CD8-positive, alpha-beta memory T cell (primary cell): ENCODE data around the gene TRIM8. TPM values are rescaled to one million over a fixed set of nuclear protein-coding genes. Genes with fewer than 3 reads are reported as not detected.

Experiments
- CTCF ChIA-PET: fragments of 350-600 bp; sonication (Branson Sonifier 250); formaldehyde crosslinking; loops from one replicate; lab custom pipeline; 2021; ENCODE audit warnings: antibody characterized with exemption; lab: Charles Lee
- POLR2A ChIA-PET: fragments of 350-600 bp; sonication (Branson Sonifier 250); formaldehyde crosslinking; loops from one replicate; lab custom pipeline; 2021; ENCODE audit warnings: antibody characterized with exemption; lab: Charles Lee
- DNase-seq, 5 donors: peaks; one replicate each; pipeline versions ENCODE4 v3.0.0 to v3.0.0-alpha.2; 2020 to 2022; ENCODE audit warnings: mixed read lengths in 1 of 5
- H3K27ac ChIP-seq: one replicate; pipeline ENCODE4 v1.7.0; 2013; ENCODE audit warnings: low read depth, mild to moderate bottlenecking, low read length, moderate library complexity
- H3K27me3 ChIP-seq: 2 replicates; pipeline ENCODE4 v1.7.0; 2013; ENCODE audit warnings: low read length, mild to moderate bottlenecking; ENCODE audit not compliant: insufficient read depth, poor library complexity, severe bottlenecking
- H3K36me3 ChIP-seq: 2 replicates; pipeline ENCODE4 v1.7.0; 2013; ENCODE audit warnings: mild to moderate bottlenecking, low read length, moderate library complexity; ENCODE audit not compliant: insufficient read depth
- H3K4me1 ChIP-seq: 2 replicates; pipeline ENCODE4 v1.7.0; 2013; ENCODE audit warnings: mild to moderate bottlenecking, low read length, moderate library complexity; ENCODE audit not compliant: insufficient read depth
- H3K4me3 ChIP-seq: 2 replicates; pipeline ENCODE4 v1.7.0; 2013; ENCODE audit warnings: mild to moderate bottlenecking, low read length
- H3K9me3 ChIP-seq: 2 replicates; pipeline ENCODE4 v1.7.0; 2013; ENCODE audit warnings: mild to moderate bottlenecking, low read length
- H3K27ac Mint-ChIP-seq, 8 donors: one replicate each; pipeline ENCODE4 v1.8.0; 2020 to 2021; ENCODE audit warnings: mixed read lengths in 8 of 8, mild to moderate bottlenecking in 6 of 8, inconsistent platforms in 3 of 8, moderate library complexity in 3 of 8
- H3K27me3 Mint-ChIP-seq, 2 donors: one replicate each; pipeline ENCODE4 v1.8.0; 2020 to 2021; ENCODE audit warnings: mixed read lengths in 2 of 2, mild to moderate bottlenecking in 1 of 2, moderate library complexity in 1 of 2
- H3K36me3 Mint-ChIP-seq, 3 donors: one replicate each; pipeline ENCODE4 v1.8.0; 2020 to 2021; ENCODE audit warnings: mixed read lengths in 3 of 3, inconsistent platforms in 1 of 3, mild to moderate bottlenecking in 1 of 3
- H3K4me1 Mint-ChIP-seq, 3 donors: one replicate each; pipeline ENCODE4 v1.8.0; 2020 to 2021; ENCODE audit warnings: mixed read lengths in 3 of 3, inconsistent platforms in 1 of 3, mild to moderate bottlenecking in 1 of 3
- H3K4me3 Mint-ChIP-seq, 7 donors: one replicate each; pipeline ENCODE4 v1.8.0; 2020 to 2021; ENCODE audit warnings: mixed read lengths in 7 of 7, mild to moderate bottlenecking in 6 of 7, moderate library complexity in 4 of 7, inconsistent platforms in 2 of 7
- H3K9me3 Mint-ChIP-seq, 5 donors: one replicate each; pipeline ENCODE4 v1.8.0; 2020 to 2022; ENCODE audit warnings: mixed read lengths in 5 of 5, mild to moderate bottlenecking in 3 of 5, moderate library complexity in 2 of 5, inconsistent platforms in 1 of 5
- polyA plus RNA-seq: library from polyadenylated mRNA; unstranded; fragments of 300-500 nt; fragmentation: Illumina TruSeq; gene quantifications from one replicate; pipeline ENCODE4 v1.2.3, GENCODE V29; 2021
- total RNA-seq, 2 experiments: library from RNA; stranded (reverse); gene quantifications; one replicate each; pipeline ENCODE4 v1.2.3, GENCODE V29; 2021

The TRIM8 gene
- total and polyA plus RNA-seq, 3 experiments from 2014 or later = 63.9 to 74.5 (median 72.0) TPM

DNA sequence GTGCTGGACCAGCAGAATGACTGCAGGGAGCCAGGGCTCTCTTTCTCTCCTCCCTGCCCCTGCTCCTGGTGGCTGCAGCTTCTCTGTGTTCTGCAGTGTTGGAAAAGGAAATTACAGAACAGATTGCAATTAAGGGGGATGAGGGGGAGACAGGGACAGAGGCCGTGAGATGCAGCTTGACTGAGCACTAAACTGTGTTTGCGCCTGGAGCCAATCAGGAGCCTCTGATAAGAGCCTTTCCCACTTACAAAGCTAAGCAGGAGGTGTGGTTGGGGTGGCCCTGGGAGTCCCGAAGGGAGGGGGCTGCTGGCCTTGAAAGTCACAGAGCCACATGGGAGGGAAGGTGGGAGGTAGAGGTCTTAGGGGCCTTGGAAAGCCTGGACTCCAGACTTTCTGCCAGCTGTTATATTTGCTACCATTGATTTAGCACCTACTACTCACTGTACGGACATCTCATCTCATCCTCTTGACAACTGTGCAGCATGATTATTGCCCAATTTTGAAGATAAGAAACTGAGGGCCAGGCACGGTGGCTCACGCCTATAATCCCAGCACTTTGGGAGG, 26.7 kb downstream of the TRIM8 start:
- H3K27me3 ChIP-seq = no peaks in the 10 kb centered on the region
- Mint-ChIP-seq H3K27me3 (no peaks in the 10 kb centered on the region), H3K36me3 (no peaks in the 10 kb centered on the region), H3K4me3 (no peak overlapping the region), H3K27ac (peak overlapping the region in 2 of 8 donors; percentile 54 to 64), H3K9me3 (no peaks in the 10 kb centered on the region), H3K4me1 (peaks cover 37 to 54% (median 42%) of the 10 kb centered on the region in 3 donors)
- no peak overlapping the region for H3K27ac ChIP-seq
- POLR2A ChIA-PET = interaction anchor here (0.5 to 2.0 kb wide), 4 partner anchors 10 to 72 kb away, joined by 3 to 20 read pairs (median 4); partner anchors contain the start of gene TRIM8
- H3K36me3 ChIP-seq = no peaks in the 10 kb centered on the region
- CTCF ChIA-PET = interaction anchor here (1.0 to 3.6 kb wide), 5 partner anchors 10 to 43 kb away, joined by 3 to 23 read pairs (median 7); partner anchors contain the start of genes ARL3, SFXN2 and TRIM8
- H3K4me1 ChIP-seq = peaks cover 36% of the 10 kb centered on the region
- no peak overlapping the region for H3K4me3 ChIP-seq
- DNase-seq = peak in 1 of 5 donors; percentile 32
- no peaks in the 10 kb centered on the region for H3K9me3 ChIP-seq

- Mint-ChIP-seq H3K27ac (peak overlapping the region; percentile 72 to 94 (median 91)), H3K4me1 (peaks cover 36 to 61% (median 47%) of the 10 kb centered on the region in 3 donors), H3K27me3 (no peaks in the 10 kb centered on the region), H3K36me3 (no peaks in the 10 kb centered on the region), H3K9me3 (no peaks in the 10 kb centered on the region), H3K4me3 (peak overlapping the region; percentile 45 to 88 (median 78))
- POLR2A ChIA-PET = interaction anchor here (0.6 to 3.4 kb wide), 4 partner anchors 12 to 36 kb away, joined by 4 to 36 read pairs (median 8); partner anchors contain the start of gene TRIM8
- Histone ChIP-seq H3K36me3 (no peaks in the 10 kb centered on the region), H3K9me3 (no peaks in the 10 kb centered on the region), H3K27ac (no peak overlapping the region), H3K27me3 (no peaks in the 10 kb centered on the region), H3K4me3 (peak overlapping the region; percentile 46), H3K4me1 (peaks cover 34% of the 10 kb centered on the region)
- CTCF ChIA-PET = interaction anchor here (0.5 to 5.7 kb wide), 9 partner anchors 12 to 169 kb away, joined by 3 to 39 read pairs (median 4); partner anchors contain the start of gene TRIM8
- no peak for DNase-seq
Observed at GRCh38 chr10:102673236-102673818, 29.0 kb downstream of the TRIM8 start.

GRCh38 chr10:102673819-102674511, 29.7 kb downstream of the TRIM8 start:
- CTCF ChIA-PET = interaction anchor here (0.5 to 5.7 kb wide), 10 partner anchors 12 to 169 kb away, joined by 3 to 39 read pairs (median 4); partner anchors contain the start of gene TRIM8

GRCh38 chr10:102674566-102674965, 30.3 kb downstream of the TRIM8 start:
- no peaks in the 10 kb centered on the region for H3K27me3 Mint-ChIP-seq
- H3K27ac Mint-ChIP-seq = peak overlapping the region; percentile 78 to 94 (median 91)
- H3K4me1 Mint-ChIP-seq = peaks cover 36 to 58% (median 48%) of the 10 kb centered on the region in 3 donors
- H3K4me3 ChIP-seq = peak overlapping the region; percentile 46
- POLR2A ChIA-PET = interaction anchor here (1.0 to 3.4 kb wide), 4 partner anchors 14 to 39 kb away, joined by 4 to 36 read pairs (median 8); partner anchors contain the start of genes ARL3, SFXN2 and TRIM8
- no peaks in the 10 kb centered on the region for H3K27me3 ChIP-seq
- CTCF ChIA-PET = interaction anchor here (0.7 to 5.7 kb wide), 7 partner anchors 13 to 66 kb away, joined by 3 to 39 read pairs (median 6); partner anchors contain the start of gene TRIM8
- no peak for DNase-seq
- H3K9me3 Mint-ChIP-seq = no peaks in the 10 kb centered on the region
- H3K4me3 Mint-ChIP-seq = peak overlapping the region; percentile 45 to 88 (median 78)
- no peaks in the 10 kb centered on the region for H3K36me3 ChIP-seq
- H3K9me3 ChIP-seq = no peaks in the 10 kb centered on the region
- H3K4me1 ChIP-seq = peaks cover 27% of the 10 kb centered on the region
- peak overlapping the region; percentile 25 for H3K27ac ChIP-seq
- H3K36me3 Mint-ChIP-seq = no peaks in the 10 kb centered on the region

More at GRCh38 chr10:102673819-102674511, 29.7 kb downstream of the TRIM8 start:
- Mint-ChIP-seq H3K4me1 (peaks cover 34 to 59% (median 49%) of the 10 kb centered on the region in 3 donors), H3K9me3 (no peaks in the 10 kb centered on the region), H3K27ac (peak overlapping the region; percentile 79 to 94 (median 92)), H3K4me3 (peak overlapping the region; percentile 45 to 88 (median 78)), H3K27me3 (no peaks in the 10 kb centered on the region), H3K36me3 (no peaks in the 10 kb centered on the region)
- POLR2A ChIA-PET = interaction anchor here (1.0 to 3.4 kb wide), 4 partner anchors 13 to 40 kb away, joined by 4 to 36 read pairs (median 8); partner anchors contain the start of genes ARL3, SFXN2 and TRIM8
- no peaks in the 10 kb centered on the region for H3K36me3 ChIP-seq
- H3K27me3 ChIP-seq = no peaks in the 10 kb centered on the region
- peak; percentile 37 to 91 (median 82) for DNase-seq
- peak overlapping the region; percentile 46 for H3K4me3 ChIP-seq
- no peaks in the 10 kb centered on the region for H3K9me3 ChIP-seq
- peak overlapping the region; percentile 25 for H3K27ac ChIP-seq
- peaks cover 27% of the 10 kb centered on the region for H3K4me1 ChIP-seq

GRCh38 chr10:102675011-102675665, 30.9 kb downstream of the TRIM8 start:
- peaks cover 27% of the 10 kb centered on the region for H3K4me1 ChIP-seq
- H3K4me3 ChIP-seq = peak overlapping the region; percentile 46
- Mint-ChIP-seq H3K4me1 (peaks cover 34 to 53% (median 42%) of the 10 kb centered on the region in 3 donors), H3K36me3 (no peaks in the 10 kb centered on the region), H3K27ac (peak overlapping the region; percentile 79 to 94 (median 91)), H3K27me3 (no peaks in the 10 kb centered on the region), H3K9me3 (no peaks in the 10 kb centered on the region), H3K4me3 (peak overlapping the region; percentile 45 to 88 (median 78))
- H3K36me3 ChIP-seq = no peaks in the 10 kb centered on the region
- no peak overlapping the region for H3K27ac ChIP-seq
- POLR2A ChIA-PET = interaction anchor here (0.6 to 3.4 kb wide), 4 partner anchors 24 to 554 kb away, joined by 3 to 36 read pairs (median 4); partner anchors contain the start of genes ARL3, SFXN2 and TRIM8
- CTCF ChIA-PET = interaction anchor here (0.9 to 5.7 kb wide), 6 partner anchors 14 to 197 kb away, joined by 3 to 39 read pairs (median 8); partner anchors contain the start of gene TRIM8
- DNase-seq = peak in 1 of 5 donors; percentile 25
- H3K9me3 ChIP-seq = no peaks in the 10 kb centered on the region
- no peaks in the 10 kb centered on the region for H3K27me3 ChIP-seq

DNA sequence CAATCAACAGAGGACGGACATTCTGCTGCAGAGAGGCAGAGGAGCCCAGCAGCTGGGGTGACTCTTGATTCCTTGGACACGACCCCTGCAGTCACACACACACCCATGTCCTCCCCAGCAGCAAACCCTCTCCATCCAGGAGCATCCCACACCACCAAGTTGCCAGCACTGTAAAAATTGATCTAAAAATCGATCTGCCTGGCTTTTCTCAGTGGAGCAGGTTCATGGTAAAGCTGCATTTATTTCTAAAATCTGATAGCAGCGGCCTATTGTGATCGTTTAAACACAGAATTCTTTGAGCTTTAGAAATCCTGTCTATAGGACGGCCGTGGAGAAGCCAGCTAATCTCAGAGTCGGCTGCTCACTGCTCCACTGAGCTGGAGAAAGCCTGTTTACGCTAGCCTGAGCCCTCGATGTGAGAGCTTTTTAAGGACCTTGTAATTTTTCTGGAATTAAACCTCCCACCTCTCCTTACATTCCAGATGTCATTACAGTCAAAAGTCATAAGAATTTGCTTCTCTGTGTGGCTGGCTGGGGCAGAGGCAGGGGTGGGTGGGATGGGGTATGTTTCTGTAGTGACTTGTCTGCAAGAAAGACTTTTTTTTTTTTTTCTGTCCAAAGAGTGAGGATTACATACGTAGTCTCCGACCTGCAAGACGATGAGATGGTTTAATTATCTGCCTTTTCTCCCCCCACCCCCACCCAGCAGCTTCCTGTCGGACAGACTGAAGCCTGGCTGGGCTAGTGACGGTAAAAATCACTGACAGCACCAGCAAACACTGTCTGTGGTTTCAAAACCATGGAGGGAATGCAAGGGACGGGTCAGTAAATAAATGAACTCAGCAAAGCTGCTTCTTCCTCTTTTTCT, 31.6 kb downstream of the TRIM8 start:
- ChIA-PET CTCF (interaction anchor here (0.7 to 5.7 kb wide), 8 partner anchors 10 to 225 kb away, joined by 3 to 39 read pairs (median 3); partner anchors contain the start of gene TRIM8), POLR2A (interaction anchor here (0.5 to 3.4 kb wide), 6 partner anchors 25 to 554 kb away, joined by 3 to 36 read pairs (median 3); partner anchors contain the start of genes ARL3, SFXN2 and TRIM8)
- no peaks in the 10 kb centered on the region for H3K9me3 Mint-ChIP-seq
- H3K27me3 Mint-ChIP-seq = no peaks in the 10 kb centered on the region
- peaks cover 0 to 4% (median 2%) of the 10 kb centered on the region in 3 donors for H3K36me3 Mint-ChIP-seq
- no peak overlapping the region for H3K27ac ChIP-seq
- no peaks in the 10 kb centered on the region for H3K27me3 ChIP-seq
- no peak for DNase-seq
- H3K4me3 ChIP-seq = no peak overlapping the region
- peaks cover 34 to 51% (median 42%) of the 10 kb centered on the region in 3 donors for H3K4me1 Mint-ChIP-seq
- H3K27ac Mint-ChIP-seq = peak overlapping the region; percentile 6 to 94 (median 72)
- peaks cover 27% of the 10 kb centered on the region for H3K4me1 ChIP-seq
- no peaks in the 10 kb centered on the region for H3K9me3 ChIP-seq
- H3K4me3 Mint-ChIP-seq = peak overlapping the region in 1 of 7 donors; percentile 23
- no peaks in the 10 kb centered on the region for H3K36me3 ChIP-seq
